Activated CD8-positive, alpha-beta memory T cell treated with anti-CD3 and anti-CD28 coated beads, Interleukin-2, amount 50 U/mL, for 4 hours (primary cell): ENCODE results near the gene RIOK2.

Source experiments
- DNase-seq: peaks from one replicate; pipeline ENCODE4 v3.0.0-alpha.2; 2020

RIOK2 gene

DNA sequence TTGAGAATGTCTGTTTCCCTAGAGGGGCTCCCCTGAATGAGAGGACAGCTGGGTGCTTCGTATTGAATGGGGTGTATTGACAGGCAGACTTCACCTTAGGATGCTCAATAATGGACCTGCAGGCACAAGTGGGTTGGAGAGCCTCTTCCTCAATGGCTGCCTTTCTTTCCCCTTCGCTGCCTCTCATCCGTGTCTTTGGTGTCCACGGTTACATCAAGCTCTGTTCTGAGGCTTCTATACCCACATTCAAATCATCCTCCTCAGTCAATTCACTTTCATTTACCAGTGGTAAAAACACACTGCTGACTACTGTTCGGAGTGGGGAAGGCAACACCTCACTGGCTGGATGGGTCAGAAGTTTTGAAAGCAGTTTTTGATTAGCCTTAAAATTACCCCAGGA lies 61.2 kb downstream of the RIOK2 start:
- no peak for DNase-seq

DNA sequence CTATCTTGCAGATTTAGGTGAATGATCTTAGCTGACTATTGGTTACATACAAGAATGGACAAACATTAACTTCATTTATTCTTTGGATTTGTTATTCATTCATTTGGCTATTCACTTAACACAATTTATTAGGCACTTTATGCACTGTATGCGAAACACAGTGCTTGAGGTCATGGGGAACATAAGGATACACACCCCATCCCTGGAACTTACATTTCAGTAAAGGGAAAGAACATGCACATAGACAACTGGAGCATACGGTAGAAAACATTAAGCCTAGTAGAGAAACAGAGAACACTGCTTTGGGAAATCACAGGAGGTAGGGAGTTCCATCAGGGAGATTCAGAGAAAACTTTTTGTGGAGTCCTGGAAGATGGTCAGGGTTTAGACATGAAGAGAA lies 62.9 kb downstream of the RIOK2 start:
- DNase-seq = no peak

DNA sequence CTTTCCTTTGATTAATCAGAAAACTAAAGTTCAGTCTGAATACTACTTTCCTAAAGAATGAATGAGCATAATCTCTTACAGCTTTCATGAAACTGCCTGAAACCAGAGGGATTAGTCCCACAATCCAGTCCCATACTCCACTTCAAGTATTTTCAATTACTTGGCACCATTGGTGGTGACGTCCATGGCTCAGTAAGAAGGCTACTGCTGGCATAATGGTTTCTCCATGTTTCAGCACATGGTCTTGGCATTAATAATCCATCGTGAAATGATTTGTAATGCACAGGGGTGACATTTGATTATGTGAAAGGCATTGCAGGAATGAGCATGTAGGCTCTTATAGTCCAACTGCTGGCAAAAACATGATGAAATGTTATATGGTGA lies 64.0 kb downstream of the RIOK2 start:
- no peak for DNase-seq

DNA sequence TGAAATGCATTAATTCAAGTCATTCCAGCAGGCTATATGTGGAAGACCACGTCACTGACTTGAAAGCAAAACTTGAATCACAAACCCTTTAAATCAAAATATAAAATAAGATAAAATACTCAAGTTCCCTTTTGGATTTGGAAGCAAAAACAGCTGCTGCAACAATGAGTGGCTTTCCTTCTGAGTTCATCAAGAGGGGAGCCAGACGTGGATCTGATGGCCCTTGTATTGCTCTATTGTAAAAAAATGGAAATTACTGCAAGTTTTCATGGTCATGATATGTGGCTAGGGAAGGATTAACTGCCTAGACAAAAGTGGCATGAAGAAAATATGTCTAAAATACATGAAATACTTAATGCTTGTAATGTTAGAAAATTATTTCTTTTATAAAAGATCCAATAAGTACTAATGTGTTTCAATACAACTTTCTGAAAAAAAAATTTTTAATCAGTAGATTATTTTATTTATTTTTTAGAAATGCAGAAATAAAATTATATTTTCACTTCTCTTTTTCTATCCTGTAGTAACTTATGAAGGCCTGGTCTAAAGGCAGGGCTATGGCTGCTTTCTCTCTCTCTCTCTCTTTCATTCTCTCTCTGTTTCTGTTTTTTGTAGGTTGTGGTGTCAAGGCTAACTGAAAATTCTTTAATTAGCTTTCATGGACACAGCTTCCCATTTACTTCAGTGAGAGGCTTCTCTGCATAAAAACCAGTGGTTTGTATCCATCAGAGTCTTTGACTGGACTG lies 64.6 kb downstream of the RIOK2 start:
- no peak for DNase-seq

DNA sequence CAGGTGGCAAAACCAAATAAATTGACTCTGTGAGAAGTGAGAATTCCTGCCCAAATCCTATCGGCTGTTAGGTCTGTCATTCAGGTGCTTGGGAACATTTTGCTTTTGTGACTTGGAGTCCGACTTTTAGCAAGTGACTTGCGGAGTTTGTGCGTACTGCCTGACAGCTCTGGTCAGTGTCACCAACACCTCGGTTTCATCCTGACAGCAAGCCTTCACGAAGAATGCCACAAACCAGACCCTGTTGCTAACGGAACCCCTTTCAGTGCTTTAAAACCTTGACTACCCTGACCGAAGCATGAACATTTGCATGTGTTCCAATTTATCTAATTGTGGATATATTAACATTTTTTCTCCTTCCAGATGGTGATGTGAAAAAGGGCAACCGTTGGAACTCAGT lies 67.1 kb downstream of the RIOK2 start:
- no peak for DNase-seq

DNA sequence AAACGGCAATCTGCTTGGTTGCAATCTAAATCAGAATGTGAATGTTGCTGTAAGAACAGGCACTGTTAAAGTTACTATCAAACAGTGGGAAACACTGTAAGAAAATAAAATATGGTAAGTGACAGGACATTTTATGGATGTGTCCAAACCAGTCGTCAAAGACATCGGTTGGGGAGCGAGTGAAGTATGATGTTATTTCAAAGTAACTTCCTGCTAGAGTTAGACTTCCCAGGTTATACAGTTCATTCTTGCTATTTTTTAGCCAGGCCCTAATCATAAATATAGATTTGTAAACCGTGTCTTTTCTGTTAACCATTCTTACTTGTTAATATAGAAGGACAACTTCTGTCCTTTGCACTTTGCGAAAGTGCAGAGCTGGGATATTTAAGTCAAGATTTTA lies 70.8 kb downstream of the RIOK2 start:
- no peak for DNase-seq

DNA sequence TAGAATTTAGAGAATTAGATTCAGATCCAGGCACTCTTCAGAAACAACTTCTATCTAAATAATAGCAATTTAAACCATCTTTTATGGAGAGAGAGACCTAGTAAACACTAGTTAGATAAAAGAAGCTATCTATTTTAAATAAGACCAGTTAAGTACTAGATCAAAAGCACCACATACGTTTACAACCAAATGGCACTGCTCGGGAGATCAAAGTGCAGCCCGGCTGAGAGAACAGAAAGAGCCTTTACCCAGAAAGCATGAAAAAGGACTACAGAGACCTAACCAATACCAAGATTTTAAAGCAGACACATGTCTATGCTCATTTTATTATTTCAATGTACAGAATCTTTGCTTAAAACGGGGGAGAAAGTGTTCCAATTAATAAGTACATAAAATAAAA lies 71.4 kb downstream of the RIOK2 start:
- DNase-seq = no peak

DNA sequence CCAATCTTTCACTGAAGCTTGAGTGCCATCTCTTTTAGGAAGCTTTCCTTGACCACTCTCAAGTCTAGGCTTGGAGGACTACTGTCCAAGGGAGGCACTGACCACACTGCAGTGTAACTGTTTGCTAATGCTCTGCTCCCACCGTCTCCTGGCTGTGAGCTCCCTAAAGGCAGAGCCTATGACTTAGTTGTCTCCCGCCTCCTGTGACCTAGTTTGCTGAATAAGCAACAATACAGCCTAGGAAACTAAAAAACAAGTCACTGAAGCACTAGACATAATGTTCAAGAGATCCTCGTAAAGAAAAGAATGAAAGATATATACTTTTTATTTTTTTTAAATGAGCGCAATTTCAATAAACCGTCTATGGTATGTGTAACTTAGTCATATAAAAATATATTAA lies 72.0 kb downstream of the RIOK2 start:
- DNase-seq = no peak
